HUES48 (cell line): ENCODE results near the gene WDFY4.

Experiments used
- H3K27ac ChIP-seq: one replicate; pipeline ENCODE4 v1.7.0; 2013; ENCODE audit warnings: low read depth, low read length, inconsistent platforms
- H3K27me3 ChIP-seq: 2 replicates; pipeline ENCODE4 v1.6.1; 2013; ENCODE audit warnings: mild to moderate bottlenecking, low read length; ENCODE audit not compliant: control insufficient read depth, insufficient read depth
- H3K36me3 ChIP-seq: 2 replicates; pipeline ENCODE4 v1.6.1; 2013; ENCODE audit warnings: low read length; ENCODE audit not compliant: control insufficient read depth, insufficient read depth
- H3K4me1 ChIP-seq: 2 replicates; pipeline ENCODE4 v1.6.1; 2013; ENCODE audit warnings: mild to moderate bottlenecking, low read length; ENCODE audit not compliant: control insufficient read depth, insufficient read depth
- H3K4me3 ChIP-seq: 2 replicates; pipeline ENCODE4 v1.5.1; 2013; ENCODE audit warnings: mild to moderate bottlenecking, low read depth, low read length
- H3K9ac ChIP-seq: 2 replicates; pipeline ENCODE4 v1.6.1; 2013; ENCODE audit warnings: mild to moderate bottlenecking, low read depth, low read length, moderate library complexity
- H3K9me3 ChIP-seq: 2 replicates; pipeline ENCODE4 v1.6.1; 2013; ENCODE audit warnings: low read length; ENCODE audit not compliant: control insufficient read depth, insufficient read depth

Gene WDFY4

GRCh38 chr10:48844616-48845015 lies 159.9 kb downstream of the WDFY4 start:
- no peaks in the 10 kb centered on the region for H3K9me3 ChIP-seq
- no peak overlapping the region for H3K4me3 ChIP-seq
- no peak overlapping the region for H3K27ac ChIP-seq
- no peaks in the 10 kb centered on the region for H3K27me3 ChIP-seq
- no peak overlapping the region for H3K9ac ChIP-seq
- no peaks in the 10 kb centered on the region for H3K4me1 ChIP-seq
- no peaks in the 10 kb centered on the region for H3K36me3 ChIP-seq

DNA sequence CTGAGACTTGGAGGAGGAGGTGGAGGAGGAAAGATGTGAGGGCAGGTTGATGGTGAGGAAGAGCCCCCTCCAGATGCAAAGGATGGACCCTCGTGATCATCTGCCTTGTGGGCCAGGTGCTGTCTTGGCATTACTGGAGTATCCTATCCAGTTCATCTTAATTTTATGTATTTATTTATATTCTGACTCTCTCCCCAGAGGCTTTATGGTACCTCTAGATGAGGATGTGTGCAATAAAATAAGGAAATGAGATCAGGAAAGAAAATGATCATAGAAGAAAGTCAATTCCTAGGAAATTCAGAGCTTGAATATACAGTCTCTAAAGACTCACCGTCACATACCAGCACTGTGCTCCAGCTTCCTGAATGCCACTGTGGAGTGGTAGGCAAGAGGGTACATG lies 160.8 kb downstream of the WDFY4 start:
- Histone ChIP-seq H3K4me1 (no peaks in the 10 kb centered on the region), H3K4me3 (no peak overlapping the region), H3K36me3 (no peaks in the 10 kb centered on the region), H3K27me3 (no peaks in the 10 kb centered on the region), H3K9me3 (no peaks in the 10 kb centered on the region), H3K27ac (no peak overlapping the region), H3K9ac (no peak overlapping the region)

DNA sequence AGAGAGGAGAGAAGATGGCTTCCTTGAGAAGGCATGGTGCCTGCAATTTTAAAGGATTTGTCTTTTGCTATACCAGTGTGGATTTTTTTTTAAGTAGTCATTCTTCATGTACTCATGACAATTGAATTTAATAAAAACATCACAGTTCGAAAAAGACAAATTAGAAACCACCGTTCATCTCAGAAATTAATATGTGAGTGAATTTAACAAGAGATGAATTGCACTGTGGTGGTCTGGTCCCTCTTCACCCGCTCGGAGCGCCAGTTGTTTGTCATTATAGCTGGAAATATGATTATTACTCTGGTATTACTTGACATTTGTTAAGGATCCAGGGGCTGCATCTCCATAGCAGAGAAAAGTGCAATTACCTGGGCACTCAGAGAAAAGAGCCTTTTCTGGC lies 163.0 kb downstream of the WDFY4 start:
- Histone ChIP-seq H3K9me3 (no peaks in the 10 kb centered on the region), H3K27me3 (no peaks in the 10 kb centered on the region), H3K4me1 (no peaks in the 10 kb centered on the region), H3K9ac (no peak overlapping the region), H3K36me3 (no peaks in the 10 kb centered on the region), H3K27ac (no peak overlapping the region), H3K4me3 (no peak overlapping the region)

DNA sequence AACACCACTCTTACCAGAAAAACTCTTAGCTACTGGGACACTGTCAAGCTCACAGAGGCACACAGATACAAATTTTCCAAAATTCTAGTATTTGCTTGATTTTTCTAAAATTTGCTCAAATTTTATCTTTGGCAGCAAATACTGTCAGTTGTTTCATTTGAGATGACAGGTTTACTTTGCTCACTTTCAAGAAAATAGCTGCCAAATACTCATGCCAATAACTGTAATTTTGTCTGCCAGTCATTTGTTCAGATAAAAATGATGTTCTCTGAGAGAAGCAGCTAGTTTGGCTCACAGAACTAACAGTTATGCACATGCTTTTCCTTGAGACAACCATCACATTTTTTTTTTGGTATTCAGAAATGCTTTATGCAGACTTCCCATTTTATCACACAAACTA lies 172.2 kb downstream of the WDFY4 start:
- Histone ChIP-seq H3K9me3 (peaks cover 3% of the 10 kb centered on the region; the same call in 1 of the 2 replicates), H3K36me3 (no peaks in the 10 kb centered on the region)

GRCh38 chr10:48872234-48872633 lies 187.6 kb downstream of the WDFY4 start:
- H3K9ac ChIP-seq = no peak overlapping the region
- H3K4me1 ChIP-seq = no peaks in the 10 kb centered on the region
- no peaks in the 10 kb centered on the region for H3K27me3 ChIP-seq
- H3K4me3 ChIP-seq = no peak overlapping the region
- H3K36me3 ChIP-seq = no peaks in the 10 kb centered on the region
- H3K9me3 ChIP-seq = no peaks in the 10 kb centered on the region
- no peak overlapping the region for H3K27ac ChIP-seq

More for the DNA sequence above, 172.2 kb downstream of the WDFY4 start:
- H3K4me3 ChIP-seq = no peak overlapping the region
- H3K27ac ChIP-seq = no peak overlapping the region
- H3K9ac ChIP-seq = no peak overlapping the region
- H3K27me3 ChIP-seq = no peaks in the 10 kb centered on the region
- H3K4me1 ChIP-seq = no peaks in the 10 kb centered on the region

GRCh38 chr10:48878091-48878490 lies 193.4 kb downstream of the WDFY4 start:
- Histone ChIP-seq H3K4me1 (peaks cover 5% of the 10 kb centered on the region), H3K4me3 (no peak overlapping the region), H3K9ac (no peak overlapping the region), H3K27me3 (no peaks in the 10 kb centered on the region), H3K36me3 (no peaks in the 10 kb centered on the region), H3K9me3 (no peaks in the 10 kb centered on the region), H3K27ac (no peak overlapping the region)

- H3K9me3 ChIP-seq = no peaks in the 10 kb centered on the region
- no peaks in the 10 kb centered on the region for H3K27me3 ChIP-seq
- H3K9ac ChIP-seq = no peak overlapping the region
- no peak overlapping the region for H3K27ac ChIP-seq
- no peak overlapping the region for H3K4me3 ChIP-seq
- no peaks in the 10 kb centered on the region for H3K36me3 ChIP-seq
- H3K4me1 ChIP-seq = peaks cover 5% of the 10 kb centered on the region
Measured at GRCh38 chr10:48879451-48879850, 194.8 kb downstream of the WDFY4 start.

GRCh38 chr10:48880016-48880705 lies 195.5 kb downstream of the WDFY4 start:
- Histone ChIP-seq H3K27me3 (no peaks in the 10 kb centered on the region), H3K36me3 (no peaks in the 10 kb centered on the region), H3K27ac (no peak overlapping the region), H3K9me3 (no peaks in the 10 kb centered on the region), H3K4me1 (peaks cover 5% of the 10 kb centered on the region), H3K9ac (no peak overlapping the region), H3K4me3 (no peak overlapping the region)

DNA sequence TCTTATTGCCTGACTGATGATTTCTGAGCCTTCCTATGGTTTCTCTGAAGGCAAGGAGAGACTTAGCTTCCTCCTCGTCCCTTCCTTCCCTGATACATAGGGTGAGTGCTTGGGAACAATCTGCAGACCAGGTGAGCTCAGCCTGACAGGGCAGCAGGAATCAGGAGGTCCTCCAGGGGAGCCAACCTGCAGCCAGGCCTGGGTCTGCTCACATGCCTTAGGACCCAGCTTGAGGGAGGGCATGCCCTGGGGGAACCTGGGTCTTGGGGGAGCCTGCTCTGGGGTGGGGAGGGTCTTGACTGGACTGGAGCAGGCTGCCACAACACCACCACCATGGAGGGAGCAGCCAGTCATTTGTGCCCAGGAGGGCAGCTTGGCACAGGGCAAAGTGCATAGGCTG lies 197.3 kb downstream of the WDFY4 start:
- H3K9me3 ChIP-seq = no peaks in the 10 kb centered on the region
- no peaks in the 10 kb centered on the region for H3K27me3 ChIP-seq
- H3K9ac ChIP-seq = no peak overlapping the region
- H3K27ac ChIP-seq = no peak overlapping the region
- H3K4me1 ChIP-seq = peaks cover 5% of the 10 kb centered on the region
- no peaks in the 10 kb centered on the region for H3K36me3 ChIP-seq
- H3K4me3 ChIP-seq = no peak overlapping the region

- Histone ChIP-seq H3K27me3 (no peaks in the 10 kb centered on the region), H3K9me3 (no peaks in the 10 kb centered on the region), H3K9ac (no peak overlapping the region), H3K27ac (no peak overlapping the region), H3K36me3 (no peaks in the 10 kb centered on the region), H3K4me3 (no peak overlapping the region), H3K4me1 (peaks cover 5% of the 10 kb centered on the region)
Measured at GRCh38 chr10:48882881-48883280, 198.2 kb downstream of the WDFY4 start.

DNA sequence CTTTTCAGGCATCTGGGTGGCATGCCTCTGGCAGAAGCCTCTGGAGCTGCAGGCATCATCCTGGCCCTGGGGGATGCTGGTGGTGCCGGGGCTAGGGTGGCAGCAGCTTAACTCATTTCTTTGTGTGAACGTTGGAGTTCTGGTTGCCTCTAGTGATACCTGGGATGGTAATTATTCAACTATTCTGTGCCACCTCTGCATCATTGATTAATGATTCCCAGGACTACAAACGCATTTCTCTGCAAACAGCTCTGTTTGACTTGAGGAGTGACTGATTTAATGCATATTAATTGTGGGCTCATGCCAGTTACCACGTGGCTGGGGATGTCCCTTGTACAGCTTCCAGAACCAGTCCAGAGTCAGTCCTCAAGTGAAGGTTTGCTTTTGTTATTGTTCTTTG lies 199.0 kb downstream of the WDFY4 start:
- no peak overlapping the region for H3K4me3 ChIP-seq
- H3K36me3 ChIP-seq = no peaks in the 10 kb centered on the region

More for the DNA sequence above, 199.0 kb downstream of the WDFY4 start:
- no peak overlapping the region for H3K27ac ChIP-seq
- peaks cover 5% of the 10 kb centered on the region for H3K4me1 ChIP-seq
- H3K27me3 ChIP-seq = no peaks in the 10 kb centered on the region
- no peak overlapping the region for H3K9ac ChIP-seq
- H3K9me3 ChIP-seq = no peaks in the 10 kb centered on the region
